ENCODE results near the gene PPP6R1.

The PPP6R1 gene

GRCh38 chr19:55197528-55197927 lies 61.3 kb downstream of the PPP6R1 start:
- no peak for TF ChIP-seq CTCF (conservative IDR thresholded peaks at IDR 0.05; ENCODE audit: low read depth)
- H3K27ac ChIP-seq, result peak overlapping the region; percentile 75
- CTCF ChIA-PET, result interaction anchor here (1.1 kb wide), 1 partner anchor 8 kb away, joined by 3 read pairs; no protein-coding TSS in a partner anchor
- DNase-seq (ENCODE audit: low spot score), result no peak
- POLR2A ChIA-PET (ENCODE audit: low non-redundant PET), result no interaction called here

- CTCF ChIA-PET, result no interaction called here
- H3K27ac ChIP-seq, result peak overlapping the region; percentile 75
- no peak for DNase-seq (ENCODE audit: low spot score)
- POLR2A ChIA-PET (ENCODE audit: low non-redundant PET), result no interaction called here
- no peak for TF ChIP-seq CTCF (conservative IDR thresholded peaks at IDR 0.05; ENCODE audit: low read depth)
These were observed 62.0 kb downstream of the PPP6R1 start for GRCh38 chr19:55196803-55197202.

GRCh38 chr19:55193481-55193880 lies 65.3 kb downstream of the PPP6R1 start:
- CTCF ChIA-PET, result no interaction called here
- DNase-seq (ENCODE audit: low spot score), result no peak
- no peak for TF ChIP-seq CTCF (conservative IDR thresholded peaks at IDR 0.05; ENCODE audit: low read depth)
- H3K27ac ChIP-seq, result peak overlapping the region; percentile 47
- POLR2A ChIA-PET (ENCODE audit: low non-redundant PET), result interaction anchor here (0.7 kb wide), 1 partner anchor 113 kb away, joined by 3 read pairs; no protein-coding TSS in a partner anchor

- POLR2A ChIA-PET (ENCODE audit: low non-redundant PET), result interaction anchor here (0.6 to 1.4 kb wide), 3 partner anchors 10 to 218 kb away, joined by 3 to 4 read pairs (median 3); partner anchors contain the start of genes PPP6R1 and SYT5
- CTCF ChIA-PET, result interaction anchor here (0.8 to 0.9 kb wide), 2 partner anchors 8 to 229 kb away, joined by 3 read pairs; no protein-coding TSS in a partner anchor
- TF ChIP-seq CTCF (conservative IDR thresholded peaks at IDR 0.05; ENCODE audit: low read depth), result no peak
- DNase-seq (ENCODE audit: low spot score), result peak; percentile 98
- H3K27ac ChIP-seq, result peak overlapping the region; percentile 100
These were observed 69.4 kb downstream of the PPP6R1 start for GRCh38 chr19:55189403-55189835.

GRCh38 chr19:55188625-55189024 lies 70.2 kb downstream of the PPP6R1 start:
- DNase-seq (ENCODE audit: low spot score), result no peak
- ChIA-PET CTCF (interaction anchor here (0.9 kb wide), 1 partner anchor 9 kb away, joined by 3 read pairs; no protein-coding TSS in a partner anchor), POLR2A (ENCODE audit: low non-redundant PET) (interaction anchor here (1.0 to 1.4 kb wide), 2 partner anchors 9 to 218 kb away, joined by 3 to 4 read pairs; partner anchors contain the start of gene SYT5)
- peak overlapping the region; percentile 100 for H3K27ac ChIP-seq
- TF ChIP-seq CTCF (conservative IDR thresholded peaks at IDR 0.05; ENCODE audit: low read depth), result no peak

GRCh38 chr19:55186080-55186479 lies 72.7 kb downstream of the PPP6R1 start:
- POLR2A ChIA-PET (ENCODE audit: low non-redundant PET), result no interaction called here
- CTCF ChIA-PET, result no interaction called here
- peak overlapping the region; percentile 45 for H3K27ac ChIP-seq

More at GRCh38 chr19:55186080-55186479, 72.7 kb downstream of the PPP6R1 start:
- DNase-seq (ENCODE audit: low spot score), result no peak
- no peak for TF ChIP-seq CTCF (conservative IDR thresholded peaks at IDR 0.05; ENCODE audit: low read depth)
